ENCODE measurements around the gene OR51B2. TPM values are rescaled to one million over a fixed set of nuclear protein-coding genes. Genes with fewer than 3 reads are reported as not detected.
"Not testable (repeated sequence)": the region's sequence is repeated elsewhere in the genome, so short reads cannot be mapped to it uniquely, and the experiment has no call there.

OR51B2 gene, protein sequence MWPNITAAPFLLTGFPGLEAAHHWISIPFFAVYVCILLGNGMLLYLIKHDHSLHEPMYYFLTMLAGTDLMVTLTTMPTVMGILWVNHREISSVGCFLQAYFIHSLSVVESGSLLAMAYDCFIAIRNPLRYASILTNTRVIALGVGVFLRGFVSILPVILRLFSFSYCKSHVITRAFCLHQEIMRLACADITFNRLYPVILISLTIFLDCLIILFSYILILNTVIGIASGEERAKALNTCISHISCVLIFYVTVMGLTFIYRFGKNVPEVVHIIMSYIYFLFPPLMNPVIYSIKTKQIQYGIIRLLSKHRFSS
- total RNA-seq (2014; rRNA removed; shearing (Covaris generic)) = not detected in 2 replicates

DNA sequence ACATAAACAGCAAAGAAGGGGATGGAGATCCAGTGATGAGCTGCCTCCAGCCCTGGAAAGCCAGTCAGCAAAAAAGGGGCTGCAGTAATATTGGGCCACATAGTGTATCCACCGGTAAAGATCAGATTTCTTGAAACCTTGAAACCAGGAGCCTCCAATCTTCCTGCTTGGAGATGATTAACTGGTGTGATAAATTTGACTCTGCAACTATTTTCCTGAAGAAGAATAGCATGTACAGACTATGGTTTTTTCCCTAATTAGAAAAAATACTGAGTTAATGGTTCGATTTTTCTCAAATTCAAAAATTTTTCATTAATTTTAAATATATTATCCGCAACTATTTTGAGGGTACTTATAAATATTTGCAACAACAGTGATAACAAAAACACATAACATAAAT, at the start of gene OR51B2:
TSS of gene OR51B2 (minus strand) at position 101 of the 400 bp plus-strand sequence. CDS start at position 101, 0 bp downstream.
- no peak for DNase-seq (ENCODE audit: low spot score)

- peak; percentile 17 for DNase-seq (ENCODE audit: low spot score)
Observed at GRCh38 chr11:5369789-5370188, 45.7 kb upstream of the OR51B2 start.

DNA sequence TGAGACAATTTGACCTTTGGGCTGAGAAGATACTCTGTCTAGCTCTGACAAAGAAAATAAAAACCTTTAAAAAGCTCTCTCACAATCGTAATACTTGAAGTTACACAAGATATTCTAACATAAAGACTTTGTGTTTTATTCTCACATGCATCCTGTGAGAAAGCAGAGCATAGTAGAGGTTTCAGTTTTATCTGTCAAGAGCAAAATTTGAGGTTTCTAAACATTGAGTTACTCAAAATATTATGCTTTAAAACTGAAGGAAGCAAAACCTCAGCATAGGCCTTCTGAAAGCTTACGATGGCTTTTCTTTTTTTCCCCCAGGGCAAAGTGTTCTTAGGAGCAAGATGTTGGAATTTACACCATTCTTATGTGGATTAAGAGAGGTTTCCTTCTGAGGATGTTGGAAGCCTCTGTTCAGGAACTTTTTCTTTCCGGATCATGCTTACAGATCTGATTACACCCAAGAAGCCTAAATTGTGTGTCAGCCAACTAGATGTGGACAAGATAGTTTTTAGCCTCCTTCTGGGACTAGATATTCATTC, 44.5 kb upstream of the OR51B2 start:
- no peak for DNase-seq (ENCODE audit: low spot score)

- DNase-seq (ENCODE audit: low spot score) = no peak
Observed at GRCh38 chr11:5367448-5368074, 43.5 kb upstream of the OR51B2 start.

GRCh38 chr11:5366856-5367255, 42.8 kb upstream of the OR51B2 start:
- DNase-seq (ENCODE audit: low spot score) = no peak

DNA sequence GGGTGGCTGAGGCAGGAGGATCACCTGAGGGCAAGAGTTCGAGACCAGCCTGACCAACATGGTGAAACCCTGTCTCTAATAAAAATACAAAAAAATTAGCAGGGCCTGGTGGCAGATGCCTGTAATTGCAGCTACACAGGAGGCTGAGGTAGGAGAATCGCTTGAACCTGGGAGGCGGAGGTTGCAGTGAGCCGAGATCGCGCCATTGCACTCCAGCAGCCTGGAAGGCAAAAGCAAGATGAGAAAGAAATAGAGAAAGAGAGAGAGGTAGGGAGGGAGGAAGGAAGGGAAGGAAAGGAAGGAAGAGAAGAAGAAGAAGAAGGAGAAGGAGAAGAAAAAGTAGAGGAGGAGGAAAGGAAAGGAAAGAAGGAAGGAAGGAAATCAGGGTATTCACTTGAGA, 42.3 kb upstream of the OR51B2 start:
- not testable (repeated sequence) for DNase-seq (ENCODE audit: low spot score)

- no peak for DNase-seq (ENCODE audit: low spot score)
Observed at GRCh38 chr11:5364214-5364613, 40.1 kb upstream of the OR51B2 start.

DNA sequence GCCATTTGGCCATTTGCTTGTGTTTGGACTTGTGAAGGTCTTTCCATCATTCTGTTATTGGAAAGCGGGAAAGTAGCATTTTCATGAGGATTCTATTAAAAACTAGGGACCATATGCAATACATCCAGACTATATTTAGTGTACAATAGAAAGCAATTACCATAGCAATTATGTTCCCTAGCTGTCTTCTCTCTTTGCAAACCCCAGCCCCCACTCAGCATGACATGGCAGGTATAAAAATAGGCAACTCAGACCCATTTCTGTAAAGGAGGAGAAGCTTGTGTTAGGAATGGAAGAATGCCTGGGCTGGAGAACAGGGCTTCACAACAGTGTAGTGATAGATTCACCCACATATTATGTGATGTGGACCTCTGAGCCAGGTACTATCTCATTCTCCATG, 39.6 kb upstream of the OR51B2 start:
- DNase-seq (ENCODE audit: low spot score) = no peak

GRCh38 chr11:5362017-5362625, 38.0 kb upstream of the OR51B2 start:
- DNase-seq (ENCODE audit: low spot score) = no peak

DNA sequence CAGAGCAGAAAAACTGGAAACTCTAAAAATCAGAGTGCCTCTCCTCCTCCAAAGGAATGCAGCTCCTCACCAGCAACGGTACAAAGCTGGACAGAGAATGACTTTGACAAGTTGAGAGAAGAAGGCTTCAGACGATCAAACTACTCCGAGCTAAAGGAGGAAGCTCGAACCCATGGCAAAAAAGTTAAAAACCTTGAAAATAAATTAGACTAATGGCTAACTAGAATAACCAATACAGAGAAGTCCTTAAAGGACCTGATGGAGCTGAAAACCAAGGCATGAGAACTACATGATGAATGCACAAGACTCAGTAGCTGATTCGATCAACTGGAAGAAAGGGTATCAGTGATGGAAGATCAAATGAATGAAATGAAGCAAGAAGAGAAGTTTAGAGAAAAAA, 31.9 kb upstream of the OR51B2 start:
- DNase-seq (ENCODE audit: low spot score) = not testable (repeated sequence)

- DNase-seq (ENCODE audit: low spot score) = no peak
Observed at GRCh38 chr11:5351208-5351607, 27.1 kb upstream of the OR51B2 start, which contains the start of gene OR51B6. Gene OR51B6 (plus strand): TSS chr11:5351508. CDS start chr11:5351508, 0 bp downstream.

DNA sequence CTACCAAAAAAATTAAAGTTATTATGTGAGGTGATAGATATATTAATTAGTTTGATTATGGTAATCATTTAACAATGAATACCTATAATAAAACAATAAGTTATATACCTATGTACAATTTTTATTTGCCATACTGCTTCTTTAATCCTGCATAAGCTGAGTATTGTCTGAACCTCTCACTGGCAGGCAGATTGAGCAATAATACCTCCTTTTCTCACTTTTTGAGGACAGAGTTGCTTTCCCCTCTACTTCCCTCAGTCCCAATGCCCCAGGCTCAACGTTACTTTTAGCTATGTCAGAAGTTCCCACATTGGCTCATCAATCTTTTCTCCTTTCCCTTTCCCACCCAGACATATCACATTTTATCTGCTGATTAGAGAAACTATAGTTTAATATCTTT, 25.5 kb upstream of the OR51B2 start:
- no peak for DNase-seq (ENCODE audit: low spot score)

- DNase-seq (ENCODE audit: low spot score) = no peak
Observed at GRCh38 chr11:5348551-5349194, 24.6 kb upstream of the OR51B2 start.

DNA sequence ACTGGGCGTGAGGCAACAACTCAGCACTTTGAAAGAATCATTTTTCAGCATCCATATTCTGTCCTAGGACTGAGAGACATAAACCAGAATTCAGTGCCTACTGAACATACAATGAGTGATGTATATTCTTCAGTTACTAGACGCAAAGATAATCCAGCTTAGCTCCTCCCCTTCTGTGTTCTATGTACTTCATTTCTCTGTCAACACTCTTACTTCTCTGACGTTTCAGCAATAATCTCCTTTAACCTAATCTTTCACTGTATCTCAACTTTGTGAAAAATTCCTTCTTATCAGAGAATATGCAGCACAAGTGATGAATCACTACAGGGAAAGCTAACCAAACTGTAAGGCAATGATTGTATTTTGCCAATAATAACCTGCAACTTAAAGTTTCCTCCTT, 21.7 kb upstream of the OR51B2 start:
- no peak for DNase-seq (ENCODE audit: low spot score)

DNA sequence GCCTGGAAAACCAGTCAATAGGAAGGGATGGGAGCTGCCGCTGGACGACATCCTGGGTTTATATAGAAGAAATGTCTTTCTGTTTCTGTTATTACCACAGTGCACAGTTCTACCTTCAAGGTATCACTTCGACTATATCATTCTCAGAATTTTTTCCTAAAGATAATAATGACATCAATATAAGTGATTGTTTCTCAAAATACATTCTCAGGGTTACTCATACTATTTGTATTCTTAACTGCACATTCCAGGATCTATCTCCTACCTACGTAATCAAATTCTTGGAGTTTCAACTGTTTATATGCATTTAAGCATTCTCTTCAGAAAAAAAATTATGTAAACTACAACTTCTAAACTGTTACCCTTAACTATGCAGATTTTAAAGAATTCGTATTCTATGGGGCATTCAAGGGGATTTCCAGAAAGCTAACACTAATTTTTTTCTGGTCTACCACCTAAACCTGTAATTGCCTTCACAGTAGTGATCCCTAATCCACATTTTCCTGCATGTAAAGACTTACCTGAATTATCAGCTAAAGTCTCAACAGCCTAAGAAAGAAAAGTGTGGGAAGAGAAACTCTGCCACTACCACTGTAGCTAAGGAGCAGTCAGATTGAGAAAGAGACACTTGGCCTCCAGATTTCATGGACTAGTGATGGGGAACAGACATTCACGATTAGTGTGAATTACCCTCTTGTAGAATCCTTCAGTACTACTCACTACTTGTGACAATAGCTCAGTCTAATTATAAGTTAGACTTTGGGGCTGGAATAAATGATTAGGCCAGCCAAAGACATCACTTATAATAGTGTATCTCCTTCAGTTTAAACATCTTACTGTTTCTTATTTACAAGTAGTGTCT, 19.6 kb upstream of the OR51B2 start, which contains the start of gene OR51B5:
TSS of gene OR51B5 (minus strand) at position 51 of the 862 bp plus-strand sequence. CDS start at position 51, 0 bp downstream.
- no peak for DNase-seq (ENCODE audit: low spot score)

GRCh38 chr11:5339771-5340322, 15.8 kb upstream of the OR51B2 start:
- no peak for DNase-seq (ENCODE audit: low spot score)

GRCh38 chr11:5337253-5337652, 13.2 kb upstream of the OR51B2 start:
- not testable (repeated sequence) for DNase-seq (ENCODE audit: low spot score)

- DNase-seq (ENCODE audit: low spot score) = no peak
Observed at GRCh38 chr11:5336331-5336730, 12.2 kb upstream of the OR51B2 start.

GRCh38 chr11:5335170-5335569, 11.1 kb upstream of the OR51B2 start:
- no peak for DNase-seq (ENCODE audit: low spot score)

DNA sequence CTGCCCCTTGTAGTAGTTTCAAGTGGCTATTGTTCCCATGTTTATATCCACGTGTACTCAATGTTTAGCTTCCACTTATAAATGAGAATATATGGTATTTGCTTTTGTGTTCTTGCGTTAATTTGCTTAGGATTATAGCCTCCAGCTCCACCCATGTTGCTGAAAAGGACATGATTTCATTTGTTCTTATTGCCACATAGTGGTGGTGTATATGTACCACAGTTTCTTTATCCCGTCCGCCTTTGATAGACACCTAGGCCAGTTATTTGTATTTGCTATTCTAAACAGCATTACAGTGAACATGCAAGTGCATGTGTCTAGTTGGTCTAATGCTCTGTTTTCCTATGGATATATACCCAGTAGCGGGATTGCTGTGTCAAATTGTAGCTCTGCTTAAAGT, 6.8 kb downstream of the OR51B2 start:
- peak; percentile 12 for DNase-seq (ENCODE audit: low spot score)
